ENCODE results near the gene REPS2. TPM values are rescaled to one million over a fixed set of nuclear protein-coding genes. Genes with fewer than 3 reads are reported as not detected.

The REPS2 gene
- total and polyA plus RNA-seq, 4 donors: 8.0 to 18.4 (median 11.6) TPM

- no peak for ATAC-seq (ENCODE audit: insufficient read depth, low FRiP score)
- Histone ChIP-seq H3K4me3 (no peak overlapping the region), H3K9ac (ENCODE audit: insufficient read depth in 1 of 2, low read length in 2 of 2) (no peak overlapping the region), H3K27me3 (ENCODE audit: control insufficient read depth in 3 of 3, insufficient read depth in 3 of 3, low read length in 2 of 3) (peaks cover 0 to 28% (median 23%) of the 10 kb centered on the region in 3 donors), H3K36me3 (ENCODE audit: control insufficient read depth in 4 of 4, insufficient read depth in 4 of 4, low read length in 4 of 4) (no peaks in the 10 kb centered on the region), H3K9me3 (ENCODE audit: control insufficient read depth in 4 of 4, insufficient read depth in 3 of 4, low read length in 3 of 4) (no peaks in the 10 kb centered on the region), H3K4me1 (ENCODE audit: control insufficient read depth in 5 of 5, insufficient read depth in 5 of 5, low read length in 5 of 5) (peaks cover 0 to 18% (median 0%) of the 10 kb centered on the region in 5 donors), H3K27ac (ENCODE audit: low read depth in 1 of 2, low read length in 1 of 2) (no peak overlapping the region)
- no peak for TF ChIP-seq CTCF (IDR thresholded peaks at IDR 0.05; ENCODE audit: control extremely low read depth, extremely low read depth)
- peak; percentile 44 to 60 (median 55) for DNase-seq
- 49 to 54% methylated on average over 11 of the region's 11 CpGs for WGBS, 2 donors
Measured at GRCh38 chrX:17024886-17025285, 78.4 kb downstream of the REPS2 start.

GRCh38 chrX:17025621-17026302 is 79.3 kb downstream of the REPS2 start:
- DNase-seq (no peak), ATAC-seq (ENCODE audit: insufficient read depth, low FRiP score) (no peak)
- Histone ChIP-seq H3K36me3 (ENCODE audit: control insufficient read depth in 4 of 4, insufficient read depth in 4 of 4, low read length in 4 of 4) (no peaks in the 10 kb centered on the region), H3K9me3 (ENCODE audit: control insufficient read depth in 4 of 4, insufficient read depth in 3 of 4, low read length in 3 of 4) (no peaks in the 10 kb centered on the region), H3K27ac (ENCODE audit: low read depth in 1 of 2, low read length in 1 of 2) (no peak overlapping the region), H3K9ac (ENCODE audit: insufficient read depth in 1 of 2, low read length in 2 of 2) (no peak overlapping the region), H3K4me1 (ENCODE audit: control insufficient read depth in 5 of 5, insufficient read depth in 5 of 5, low read length in 5 of 5) (peaks cover 0 to 15% (median 0%) of the 10 kb centered on the region in 5 donors), H3K27me3 (ENCODE audit: control insufficient read depth in 3 of 3, insufficient read depth in 3 of 3, low read length in 2 of 3) (peaks cover 0 to 35% (median 25%) of the 10 kb centered on the region in 3 donors), H3K4me3 (no peak overlapping the region)
- TF ChIP-seq CTCF (IDR thresholded peaks at IDR 0.05; ENCODE audit: control extremely low read depth, extremely low read depth): no peak
- WGBS, 2 donors: 76 to 94% methylated on average over 7 of the region's 7 CpGs

GRCh38 chrX:17027931-17028330 is 81.5 kb downstream of the REPS2 start:
- Histone ChIP-seq H3K9ac (ENCODE audit: insufficient read depth in 1 of 2, low read length in 2 of 2) (no peak overlapping the region), H3K4me3 (no peak overlapping the region), H3K9me3 (ENCODE audit: control insufficient read depth in 4 of 4, insufficient read depth in 3 of 4, low read length in 3 of 4) (no peaks in the 10 kb centered on the region), H3K36me3 (ENCODE audit: control insufficient read depth in 4 of 4, insufficient read depth in 4 of 4, low read length in 4 of 4) (no peaks in the 10 kb centered on the region), H3K27me3 (ENCODE audit: control insufficient read depth in 3 of 3, insufficient read depth in 3 of 3, low read length in 2 of 3) (peaks cover 0 to 49% (median 25%) of the 10 kb centered on the region in 3 donors), H3K4me1 (ENCODE audit: control insufficient read depth in 5 of 5, insufficient read depth in 5 of 5, low read length in 5 of 5) (no peaks in the 10 kb centered on the region), H3K27ac (ENCODE audit: low read depth in 1 of 2, low read length in 1 of 2) (no peak overlapping the region)
- TF ChIP-seq CTCF (IDR thresholded peaks at IDR 0.05; ENCODE audit: control extremely low read depth, extremely low read depth): no peak
- 61 to 96% methylated on average over 2 of the region's 2 CpGs for WGBS, 2 donors
- DNase-seq: no peak
- no peak for ATAC-seq (ENCODE audit: insufficient read depth, low FRiP score)

GRCh38 chrX:17028356-17028755 is 81.9 kb downstream of the REPS2 start:
- peaks cover 0 to 52% (median 25%) of the 10 kb centered on the region in 3 donors for H3K27me3 ChIP-seq (ENCODE audit: control insufficient read depth in 3 of 3, insufficient read depth in 3 of 3, low read length in 2 of 3)
- no peak overlapping the region for H3K27ac ChIP-seq (ENCODE audit: low read depth in 1 of 2, low read length in 1 of 2)
- no peak overlapping the region for H3K9ac ChIP-seq (ENCODE audit: insufficient read depth in 1 of 2, low read length in 2 of 2)
- DNase-seq (no peak), ATAC-seq (ENCODE audit: insufficient read depth, low FRiP score) (no peak)
- no peaks in the 10 kb centered on the region for H3K36me3 ChIP-seq (ENCODE audit: control insufficient read depth in 4 of 4, insufficient read depth in 4 of 4, low read length in 4 of 4)
- H3K4me3 ChIP-seq: no peak overlapping the region
- no peak for TF ChIP-seq CTCF (IDR thresholded peaks at IDR 0.05; ENCODE audit: control extremely low read depth, extremely low read depth)
- no peaks in the 10 kb centered on the region for H3K9me3 ChIP-seq (ENCODE audit: control insufficient read depth in 4 of 4, insufficient read depth in 3 of 4, low read length in 3 of 4)
- H3K4me1 ChIP-seq (ENCODE audit: control insufficient read depth in 5 of 5, insufficient read depth in 5 of 5, low read length in 5 of 5): no peaks in the 10 kb centered on the region
